GM10266 (cell line): ENCODE data around the gene NFX1.
"Not testable (repeated sequence)": the region's sequence is repeated elsewhere in the genome, so short reads cannot be mapped to it uniquely, and the experiment has no call there.

Experiments used
- DNase-seq: peaks from one replicate; pipeline ENCODE4 v3.0.0; 2012; ENCODE audit errors: extremely low spot score
- CTCF ChIP-seq: IDR thresholded peaks from 2 replicates; pipeline ENCODE4 v1.5.1; 2012; ENCODE audit warnings: mild to moderate bottlenecking, low read depth; ENCODE audit not compliant: control insufficient read depth, insufficient read depth; ENCODE audit errors: missing control alignments

NFX1 gene

DNA sequence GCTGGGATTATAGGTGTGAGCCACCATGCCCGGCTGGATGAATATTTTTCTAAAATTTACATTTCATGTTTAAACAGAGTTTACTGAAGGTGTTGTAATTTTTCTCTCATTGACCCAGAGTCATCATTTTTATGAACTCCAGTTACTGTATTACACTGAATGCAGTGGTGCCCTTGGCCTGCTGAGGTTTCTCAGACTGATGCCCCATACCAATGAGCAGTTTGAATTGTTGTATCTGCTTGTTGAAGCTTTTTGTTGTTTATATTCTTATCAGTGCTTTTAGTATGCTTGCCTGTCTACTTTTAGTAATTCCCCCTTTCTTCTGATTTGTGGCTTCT is 29.9 kb downstream of the NFX1 start:
- TF ChIP-seq CTCF, result no peak
- no peak for DNase-seq

GRCh38 chr9:33320568-33321261 is 30.4 kb downstream of the NFX1 start:
- TF ChIP-seq CTCF, result no peak
- no peak for DNase-seq

DNA sequence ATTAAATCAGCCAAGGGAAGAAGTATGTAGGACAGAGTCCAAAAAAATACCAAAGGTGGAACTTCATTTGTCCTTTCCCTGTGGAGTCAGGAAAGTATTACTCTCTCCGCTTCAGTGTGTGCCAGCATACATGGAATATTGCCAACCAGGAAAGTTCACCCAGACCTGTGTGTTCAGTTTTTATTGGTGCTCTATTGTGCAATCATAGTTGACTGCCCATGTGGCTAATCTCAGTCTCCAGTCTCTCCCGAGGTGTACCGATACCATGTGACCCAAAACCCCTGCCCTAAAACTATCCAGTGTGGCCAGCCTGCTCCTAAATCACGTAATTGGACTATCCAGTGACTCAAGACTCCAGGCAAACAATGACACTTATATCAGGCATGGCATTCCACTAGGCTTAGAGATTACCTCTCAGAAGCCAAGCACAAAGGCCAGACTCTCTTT is 38.8 kb downstream of the NFX1 start:
- no peak for DNase-seq
- TF ChIP-seq CTCF, result no peak

DNA sequence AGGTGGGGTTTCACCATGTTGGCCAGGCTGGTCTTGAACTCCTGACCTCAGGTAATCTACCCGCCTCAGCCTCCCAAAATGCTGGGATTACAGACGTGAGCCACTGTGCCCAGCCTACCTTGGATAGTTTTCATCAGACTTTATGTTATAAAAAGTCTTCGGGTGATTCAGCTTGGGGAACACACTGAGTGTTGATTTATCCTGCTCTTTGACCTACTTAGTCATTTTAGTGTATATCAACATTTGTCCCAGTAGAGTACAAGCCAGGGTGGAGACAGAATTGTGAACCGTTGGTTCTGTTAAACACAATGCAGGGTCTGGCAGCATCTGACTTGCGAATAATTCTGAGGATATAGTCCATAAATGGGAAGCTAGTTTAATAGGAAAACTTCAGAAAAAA is 39.7 kb downstream of the NFX1 start:
- DNase-seq, result no peak
- TF ChIP-seq CTCF, result no peak

DNA sequence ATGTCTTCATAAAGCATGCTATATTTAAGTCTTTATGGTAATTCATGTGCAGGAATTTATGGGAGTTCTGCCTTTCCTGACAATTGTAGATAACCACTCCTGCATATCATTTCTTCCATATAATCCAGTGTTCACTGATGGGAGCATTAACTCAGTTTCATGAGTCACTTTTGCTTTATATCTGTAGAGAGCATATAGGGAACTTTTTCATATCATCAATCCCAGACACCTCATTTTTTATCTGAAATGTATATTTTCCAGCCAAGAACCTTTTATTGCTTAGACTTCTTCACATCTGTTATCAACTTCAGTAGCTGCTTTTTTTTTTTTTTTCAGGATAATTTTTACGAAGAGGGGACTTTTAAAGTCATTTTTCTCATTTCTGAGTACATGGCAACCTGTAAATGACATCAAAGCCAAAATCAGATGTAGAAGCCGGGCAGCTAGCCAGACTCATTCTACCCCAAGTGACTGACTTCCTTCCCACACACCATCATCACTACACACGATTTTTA is 41.1 kb downstream of the NFX1 start:
- no peak for DNase-seq
- TF ChIP-seq CTCF, result no peak

GRCh38 chr9:33332011-33332410 is 41.7 kb downstream of the NFX1 start:
- no peak for DNase-seq
- TF ChIP-seq CTCF, result no peak

DNA sequence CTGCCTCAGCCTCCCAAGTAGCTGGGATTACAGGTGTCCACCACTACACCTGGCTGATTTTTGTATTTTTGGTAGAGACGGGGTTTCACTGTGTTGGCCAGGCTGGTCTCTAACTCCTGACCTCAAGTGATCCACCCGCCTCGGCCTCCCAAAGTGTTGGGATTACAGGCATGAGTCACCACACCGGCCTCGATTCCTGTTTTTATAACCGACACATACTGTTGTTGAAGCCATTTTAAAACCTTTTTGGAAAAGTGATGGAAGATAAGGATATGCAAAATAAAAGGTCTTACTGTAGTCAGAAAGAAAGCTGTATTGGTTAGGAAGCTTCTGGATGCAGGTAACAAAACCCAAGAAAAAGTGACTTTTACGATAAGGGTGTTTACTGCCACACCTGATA is 42.6 kb downstream of the NFX1 start:
- not testable (repeated sequence) for DNase-seq

DNA sequence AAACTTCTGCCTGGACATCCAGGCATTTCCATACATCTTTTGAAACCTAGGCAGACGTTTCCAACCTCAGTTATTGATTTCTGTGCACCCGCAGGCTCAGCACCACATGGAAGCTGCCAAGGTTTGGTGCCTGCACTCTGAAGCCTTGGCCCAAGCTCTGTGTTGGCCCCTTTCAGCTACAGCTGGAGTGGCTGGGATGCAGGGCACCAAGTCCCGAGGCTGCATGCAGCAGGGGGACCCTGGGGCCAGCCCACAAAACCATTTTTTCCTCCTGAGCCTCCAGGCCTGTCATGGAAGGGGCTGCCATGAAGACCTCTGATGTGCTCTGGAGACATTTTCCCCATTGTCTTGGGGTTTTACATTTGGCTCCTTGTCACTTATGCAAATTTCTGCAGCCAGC is 49.9 kb downstream of the NFX1 start:
- TF ChIP-seq CTCF, result no peak
- DNase-seq, result no peak
